Epithelial cell of esophagus (primary cell): Measurements from ENCODE around the gene LMO1.

Experiments used
- DNase-seq: peaks from one replicate; pipeline ENCODE4 v3.0.0; 2010; ENCODE audit warnings: low read depth
- H3K4me3 ChIP-seq: 2 replicates; pipeline ENCODE4 v1.5.1; 2011; ENCODE audit warnings: mild to moderate bottlenecking, low read length, control low read depth
- CTCF ChIP-seq: IDR thresholded peaks from 2 replicates; pipeline ENCODE4 v1.5.1; 2011; ENCODE audit warnings: low read depth, mild to moderate bottlenecking, low read length, control low read depth, inconsistent platforms; ENCODE audit not compliant: insufficient read depth; ENCODE audit errors: missing control alignments

LMO1 gene

GRCh38 chr11:8288166-8288772, 24.6 kb upstream of the LMO1 start:
- no peak for TF ChIP-seq CTCF
- no peak overlapping the region for H3K4me3 ChIP-seq
- DNase-seq = peak; percentile 66

- DNase-seq = no peak
- no peak overlapping the region for H3K4me3 ChIP-seq
- TF ChIP-seq CTCF = no peak
These were observed 24.0 kb upstream of the LMO1 start for GRCh38 chr11:8287703-8288102.

- no peak overlapping the region for H3K4me3 ChIP-seq
- no peak for TF ChIP-seq CTCF
- DNase-seq = no peak
These were observed 23.6 kb upstream of the LMO1 start for GRCh38 chr11:8287297-8287696.

- no peak for TF ChIP-seq CTCF
- no peak for DNase-seq
- H3K4me3 ChIP-seq = no peak overlapping the region
These were observed 23.2 kb upstream of the LMO1 start for GRCh38 chr11:8286886-8287285.

- H3K4me3 ChIP-seq = no peak overlapping the region
- TF ChIP-seq CTCF = no peak
- DNase-seq = no peak
These were observed 22.1 kb upstream of the LMO1 start for GRCh38 chr11:8285796-8286195.

- TF ChIP-seq CTCF = no peak
- no peak overlapping the region for H3K4me3 ChIP-seq
- DNase-seq = no peak
These were observed 21.6 kb upstream of the LMO1 start for GRCh38 chr11:8285228-8285627.

- H3K4me3 ChIP-seq = no peak overlapping the region
- DNase-seq = no peak
- TF ChIP-seq CTCF = no peak
These were observed 20.0 kb upstream of the LMO1 start for GRCh38 chr11:8283465-8284230.
